Astrocyte (in vitro differentiated cells and primary cell): ENCODE results near the gene RALY. TPM values are rescaled to one million over a fixed set of nuclear protein-coding genes. Genes with fewer than 3 reads are reported as not detected.

Experiments used
- DNase-seq: peaks from one replicate; pipeline ENCODE4 v3.0.0-alpha.2; 2010; ENCODE audit warnings: low read depth
- FAIRE-seq: peaks from 2 replicates; lab custom pipeline; 2011; peaks lifted over from hg19 to GRCh38; lab: Jason Lieb, UNC
- H2AFZ ChIP-seq: 2 replicates; pipeline ENCODE4 v1.6.0; 2012; ENCODE audit warnings: low read depth, low read length, inconsistent platforms
- H3K27ac ChIP-seq: 2 replicates; pipeline ENCODE4 v1.5.1; 2011; ENCODE audit warnings: low read depth, low read length, inconsistent platforms
- H3K27me3 ChIP-seq: 2 replicates; pipeline ENCODE4 v1.6.0; 2011; ENCODE audit warnings: low read length, inconsistent platforms; ENCODE audit not compliant: insufficient read depth
- H3K36me3 ChIP-seq: 2 replicates; pipeline ENCODE4 v1.5.1; 2011; ENCODE audit warnings: low read length, inconsistent platforms; ENCODE audit not compliant: insufficient read depth
- H3K4me1 ChIP-seq: 2 replicates; pipeline ENCODE4 v1.5.1; 2011; ENCODE audit warnings: low read length, inconsistent platforms; ENCODE audit not compliant: insufficient read depth
- H3K4me2 ChIP-seq: 2 replicates; pipeline ENCODE4 v1.6.0; 2012; ENCODE audit warnings: low read length, inconsistent platforms
- H3K4me3 ChIP-seq: 2 replicates; pipeline ENCODE4 v1.5.1; 2011; ENCODE audit warnings: low read depth, mild to moderate bottlenecking, low read length, inconsistent platforms; ENCODE audit not compliant: insufficient read depth
- H3K79me2 ChIP-seq: 2 replicates; pipeline ENCODE4 v1.6.0; 2012; ENCODE audit warnings: mild to moderate bottlenecking, low read length, inconsistent platforms; ENCODE audit not compliant: insufficient read depth
- H3K9ac ChIP-seq: 2 replicates; pipeline ENCODE4 v1.6.0; 2012; ENCODE audit warnings: mild to moderate bottlenecking, low read length, inconsistent platforms
- H3K9me3 ChIP-seq: 2 replicates; pipeline ENCODE4 v1.5.1; 2012; ENCODE audit warnings: low read depth, mild to moderate bottlenecking, low read length, inconsistent platforms; ENCODE audit not compliant: insufficient read depth
- H4K20me1 ChIP-seq: 2 replicates; pipeline ENCODE4 v1.6.0; 2012; ENCODE audit warnings: low read length, inconsistent platforms; ENCODE audit not compliant: insufficient read depth
- H3K27ac Mint-ChIP-seq: one replicate; pipeline ENCODE4 v1.8.0; 2021; ENCODE audit warnings: mild to moderate bottlenecking, mixed read lengths; ENCODE audit not compliant: unreplicated experiment
- H3K27me3 Mint-ChIP-seq: one replicate; pipeline ENCODE4 v1.8.0; 2021; ENCODE audit warnings: low read depth, mixed read lengths; ENCODE audit not compliant: unreplicated experiment
- H3K36me3 Mint-ChIP-seq: one replicate; pipeline ENCODE4 v1.8.0; 2021; ENCODE audit warnings: low read depth, mixed read lengths; ENCODE audit not compliant: unreplicated experiment
- H3K4me1 Mint-ChIP-seq: one replicate; pipeline ENCODE4 v1.8.0; 2021; ENCODE audit warnings: low read depth, mixed read lengths; ENCODE audit not compliant: unreplicated experiment
- H3K4me3 Mint-ChIP-seq: one replicate; pipeline ENCODE4 v1.8.0; 2021; ENCODE audit warnings: mild to moderate bottlenecking, moderate library complexity, mixed read lengths; ENCODE audit not compliant: unreplicated experiment
- H3K9me3 Mint-ChIP-seq: one replicate; pipeline ENCODE4 v1.8.0; 2021; ENCODE audit warnings: mild to moderate bottlenecking, mixed read lengths; ENCODE audit not compliant: unreplicated experiment
- CTCF ChIP-seq: IDR thresholded peaks from 2 replicates; pipeline ENCODE4 v1.5.1; 2011; ENCODE audit warnings: low read depth, mild to moderate bottlenecking, inconsistent platforms, low read length, moderate library complexity; ENCODE audit not compliant: insufficient read depth
- EZH2 ChIP-seq: IDR thresholded peaks from 2 replicates; pipeline ENCODE4 v1.6.1; 2012; ENCODE audit warnings: mild to moderate bottlenecking, low read length, inconsistent platforms; ENCODE audit not compliant: insufficient read depth
- total RNA-seq: library from RNA; stranded (reverse); gene quantifications from 2 replicates; pipeline ENCODE4 v1.2.1, GENCODE V29; 2021

The RALY gene
- total RNA-seq, 1 donor from 2014 or later, result 105 TPM

DNA sequence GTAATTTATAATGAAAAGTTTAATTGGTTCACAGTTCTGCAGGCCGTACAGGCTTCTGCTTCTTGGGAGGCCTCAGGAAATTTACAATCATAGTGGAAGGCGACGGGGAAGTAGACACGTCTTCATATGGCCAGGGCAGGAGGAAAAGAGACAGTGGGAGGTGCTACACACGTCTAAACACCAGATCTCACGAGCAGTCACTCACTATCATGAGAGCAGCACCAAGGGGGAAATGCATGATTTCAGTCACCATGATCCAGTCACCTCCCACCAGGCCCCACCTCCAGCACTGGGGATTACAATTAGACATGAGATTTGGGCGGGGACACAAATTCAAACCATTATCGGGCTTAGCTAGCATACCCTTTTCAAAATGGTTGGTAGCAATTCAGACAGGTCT lies 77.1 kb downstream of the RALY start:
- Mint-ChIP-seq H3K4me1 (peaks cover 6% of the 10 kb centered on the region), H3K27ac (no peak overlapping the region), H3K27me3 (no peaks in the 10 kb centered on the region), H3K4me3 (no peak overlapping the region), H3K9me3 (no peaks in the 10 kb centered on the region), H3K36me3 (peaks cover 10% of the 10 kb centered on the region)
- Histone ChIP-seq H3K27me3 (no peaks in the 10 kb centered on the region), H3K9me3 (no peaks in the 10 kb centered on the region), H3K27ac (no peak overlapping the region), H4K20me1 (peaks cover 94% of the 10 kb centered on the region), H2AFZ (no peak overlapping the region), H3K9ac (no peak overlapping the region), H3K4me3 (no peak overlapping the region), H3K4me2 (no peak overlapping the region), H3K36me3 (peaks cover 2% of the 10 kb centered on the region), H3K79me2 (peaks cover 62% of the 10 kb centered on the region), H3K4me1 (no peaks in the 10 kb centered on the region)
- FAIRE-seq (no peak), DNase-seq (no peak)
- TF ChIP-seq EZH2 (no peak), CTCF (no peak)

GRCh38 chr20:34072076-34072475 lies 78.4 kb downstream of the RALY start:
- Mint-ChIP-seq H3K27ac (no peak overlapping the region), H3K36me3 (peaks cover 17% of the 10 kb centered on the region), H3K4me1 (peaks cover 5% of the 10 kb centered on the region), H3K27me3 (no peaks in the 10 kb centered on the region), H3K4me3 (no peak overlapping the region), H3K9me3 (no peaks in the 10 kb centered on the region)
- peaks cover 91% of the 10 kb centered on the region for H4K20me1 ChIP-seq
- DNase-seq, result no peak
- H3K9ac ChIP-seq, result no peak overlapping the region
- FAIRE-seq, result no peak
- H3K79me2 ChIP-seq, result peaks cover 56% of the 10 kb centered on the region
- TF ChIP-seq CTCF (no peak), EZH2 (no peak)
- H3K4me2 ChIP-seq, result no peak overlapping the region
- no peak overlapping the region for H3K27ac ChIP-seq
- H3K27me3 ChIP-seq, result no peaks in the 10 kb centered on the region
- H3K4me1 ChIP-seq, result no peaks in the 10 kb centered on the region
- H2AFZ ChIP-seq, result no peak overlapping the region
- no peaks in the 10 kb centered on the region for H3K9me3 ChIP-seq
- H3K4me3 ChIP-seq, result no peak overlapping the region
- peaks cover 7% of the 10 kb centered on the region for H3K36me3 ChIP-seq

GRCh38 chr20:34072778-34073177 lies 79.1 kb downstream of the RALY start:
- Histone ChIP-seq H2AFZ (no peak overlapping the region), H3K27ac (no peak overlapping the region), H3K9ac (no peak overlapping the region), H3K4me1 (no peaks in the 10 kb centered on the region), H4K20me1 (peaks cover 84% of the 10 kb centered on the region), H3K4me3 (no peak overlapping the region), H3K9me3 (no peaks in the 10 kb centered on the region), H3K36me3 (peaks cover 7% of the 10 kb centered on the region), H3K79me2 (peaks cover 51% of the 10 kb centered on the region), H3K27me3 (no peaks in the 10 kb centered on the region), H3K4me2 (no peak overlapping the region)
- FAIRE-seq (no peak), DNase-seq (no peak)
- Mint-ChIP-seq H3K4me1 (peaks cover 5% of the 10 kb centered on the region), H3K27me3 (no peaks in the 10 kb centered on the region), H3K36me3 (peaks cover 19% of the 10 kb centered on the region), H3K27ac (no peak overlapping the region), H3K9me3 (no peaks in the 10 kb centered on the region), H3K4me3 (no peak overlapping the region)
- TF ChIP-seq CTCF, result no peak
- no peak for TF ChIP-seq EZH2
